C4-2B (cell line): ENCODE data around the gene CTNNBL1.

Source experiments
- H3K27ac ChIP-seq: fragments of 450-650 bp; 2 replicates; pipeline ENCODE4 v1.5.1; 2017
- CTCF ChIP-seq: fragments of 450-650 bp; conservative IDR thresholded peaks from 2 replicates; pipeline ENCODE4 v1.5.1; 2017; ENCODE audit warnings: mild to moderate bottlenecking
- ZFX ChIP-seq: fragments of 450-650 bp; IDR thresholded peaks from 2 replicates; pipeline ENCODE4 v1.6.1; 2017

CTNNBL1 gene

GRCh38 chr20:37744347-37744746, 50.5 kb downstream of the CTNNBL1 start:
- H3K27ac ChIP-seq: no peak overlapping the region
- TF ChIP-seq ZFX: no peak
- no peak for TF ChIP-seq CTCF

- H3K27ac ChIP-seq: no peak overlapping the region
- TF ChIP-seq ZFX (no peak), CTCF (no peak)
Measured at GRCh38 chr20:37745553-37745952, 51.7 kb downstream of the CTNNBL1 start.

GRCh38 chr20:37748015-37748414, 54.2 kb downstream of the CTNNBL1 start:
- TF ChIP-seq CTCF (no peak), ZFX (no peak)
- H3K27ac ChIP-seq: no peak overlapping the region

GRCh38 chr20:37749218-37749617, 55.4 kb downstream of the CTNNBL1 start:
- H3K27ac ChIP-seq: no peak overlapping the region

GRCh38 chr20:37749620-37750403, 56.0 kb downstream of the CTNNBL1 start:
- no peak overlapping the region for H3K27ac ChIP-seq
- TF ChIP-seq CTCF: no peak
- no peak for TF ChIP-seq ZFX

More at GRCh38 chr20:37749218-37749617, 55.4 kb downstream of the CTNNBL1 start:
- no peak for TF ChIP-seq ZFX

GRCh38 chr20:37755665-37756064, 61.8 kb downstream of the CTNNBL1 start:
- no peak for TF ChIP-seq ZFX
- no peak; the same call in 1 of the 2 replicates for TF ChIP-seq CTCF
- H3K27ac ChIP-seq: no peak overlapping the region

GRCh38 chr20:37756234-37756633, 62.4 kb downstream of the CTNNBL1 start:
- H3K27ac ChIP-seq: no peak overlapping the region
- TF ChIP-seq ZFX (no peak), CTCF (no peak)

- no peak overlapping the region for H3K27ac ChIP-seq
- TF ChIP-seq ZFX: no peak
- no peak for TF ChIP-seq CTCF
Measured at GRCh38 chr20:37757550-37757949, 63.7 kb downstream of the CTNNBL1 start.
